Measurements from ENCODE around the gene RPA3. TPM values are rescaled to one million over a fixed set of nuclear protein-coding genes. Genes with fewer than 3 reads are reported as not detected.

RPA3 gene
- total RNA-seq, 5 donors from 2014 or later (not counting 1 experiment from before 2014, with no cell fraction given), result 24.5 to 28.5 (median 26.8) TPM

- ATAC-seq (replicated peaks in 1 of 4), result no peak
These were observed 105.9 kb downstream of the RPA3 start for GRCh38 chr7:7612519-7612918.

GRCh38 chr7:7609330-7609729 is 109.1 kb downstream of the RPA3 start:
- Mint-ChIP-seq H3K27ac (no peak overlapping the region), H3K36me3 (peaks cover 18% of the 10 kb centered on the region), H3K27me3 (no peaks in the 10 kb centered on the region), H3K4me3 (no peak overlapping the region), H3K4me1 (no peaks in the 10 kb centered on the region), H3K9me3 (no peaks in the 10 kb centered on the region)
- H3K36me3 ChIP-seq (ENCODE audit: control insufficient read depth in 2 of 2, extremely low read depth in 1 of 2, insufficient read depth in 1 of 2, low read length in 1 of 2), result peaks cover 0 to 7% of the 10 kb centered on the region in 2 donors
- H3K9me3 ChIP-seq, result no peaks in the 10 kb centered on the region
- no peak overlapping the region for H3K4me3 ChIP-seq (ENCODE audit: control insufficient read depth in 1 of 2, extremely low read depth in 1 of 2, low read length in 1 of 2)
- no peak overlapping the region for H3K27ac ChIP-seq (ENCODE audit: low read length)
- DNase-seq (no peak), ATAC-seq (replicated peaks in 1 of 4) (no peak)
- H3K4me1 ChIP-seq (ENCODE audit: control insufficient read depth in 1 of 2, extremely low read depth in 1 of 2, insufficient read depth in 2 of 2, low read length in 2 of 2), result no peaks in the 10 kb centered on the region
- no CpG with 5 or more reads among the region's 2 CpGs for WGBS (ENCODE audit: insufficient coverage)
- no peaks in the 10 kb centered on the region for H3K27me3 ChIP-seq (replicated peaks in 1 of 2; ENCODE audit: control insufficient read depth in 2 of 2, extremely low read depth in 1 of 2, insufficient read depth in 2 of 2, low read length in 1 of 2)
- CTCF ChIA-PET, result interaction anchor here (0.7 to 1.0 kb wide), 2 partner anchors 14 to 72 kb away, joined by 3 read pairs; no protein-coding TSS in a partner anchor
- POLR2A ChIA-PET, result interaction anchor here in 1 of 2 donors (0.7 kb wide), 1 partner anchor 23 kb away, joined by 3 read pairs; no protein-coding TSS in a partner anchor

More at GRCh38 chr7:7612519-7612918, 105.9 kb downstream of the RPA3 start:
- peaks cover 0 to 3% of the 10 kb centered on the region in 2 donors for H3K36me3 ChIP-seq (ENCODE audit: control insufficient read depth in 2 of 2, extremely low read depth in 1 of 2, insufficient read depth in 1 of 2, low read length in 1 of 2)
- no peak overlapping the region for H3K4me3 ChIP-seq (ENCODE audit: control insufficient read depth in 1 of 2, extremely low read depth in 1 of 2, low read length in 1 of 2)
- Mint-ChIP-seq H3K27ac (no peak overlapping the region), H3K4me3 (no peak overlapping the region), H3K9me3 (no peaks in the 10 kb centered on the region), H3K4me1 (peaks cover 2 to 9% (median 4%) of the 10 kb centered on the region in 3 donors), H3K36me3 (peaks cover 5% of the 10 kb centered on the region), H3K27me3 (no peaks in the 10 kb centered on the region)
- ChIA-PET CTCF (interaction anchor here in 1 of 2 donors (0.7 kb wide), 1 partner anchor 87 kb away, joined by 3 read pairs; no protein-coding TSS in a partner anchor), POLR2A (interaction anchor here in 1 of 2 donors (0.5 kb wide), 1 partner anchor 12 kb away, joined by 3 read pairs; no protein-coding TSS in a partner anchor)
- H3K4me1 ChIP-seq (ENCODE audit: control insufficient read depth in 1 of 2, extremely low read depth in 1 of 2, insufficient read depth in 2 of 2, low read length in 2 of 2), result peaks cover 0 to 2% of the 10 kb centered on the region in 2 experiments
- no peaks in the 10 kb centered on the region for H3K9me3 ChIP-seq
- H3K27me3 ChIP-seq (replicated peaks in 1 of 2; ENCODE audit: control insufficient read depth in 2 of 2, extremely low read depth in 1 of 2, insufficient read depth in 2 of 2, low read length in 1 of 2), result no peaks in the 10 kb centered on the region
- DNase-seq, result no peak
- WGBS (ENCODE audit: insufficient coverage), result no CpG with 5 or more reads among the region's 1 CpG
- H3K27ac ChIP-seq (ENCODE audit: low read length), result no peak overlapping the region

DNA sequence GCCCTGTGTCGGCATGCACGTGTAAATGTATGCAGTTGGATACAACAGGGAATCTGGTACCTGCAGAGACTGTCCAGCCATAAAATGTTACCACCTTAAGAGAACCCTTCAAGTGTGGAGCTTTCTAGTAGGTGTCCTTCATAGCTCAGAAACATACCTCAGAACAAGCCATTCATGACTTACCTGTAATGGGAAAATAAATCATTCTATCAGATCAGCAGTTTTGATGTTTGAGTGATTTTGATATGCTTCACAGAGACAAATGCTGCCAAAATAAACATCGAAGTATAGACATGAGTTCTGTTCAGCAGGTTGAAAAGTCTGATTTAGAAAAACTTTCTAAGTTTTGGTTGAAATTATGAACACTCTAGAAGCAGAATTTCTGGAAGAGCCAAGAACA is 111.4 kb downstream of the RPA3 start:
- peaks cover 18% of the 10 kb centered on the region for H3K36me3 Mint-ChIP-seq
- H3K27me3 Mint-ChIP-seq, result no peaks in the 10 kb centered on the region
- ChIA-PET POLR2A (no interaction called here), CTCF (no interaction called here)
- Histone ChIP-seq H3K27me3 (replicated peaks in 1 of 2; ENCODE audit: control insufficient read depth in 2 of 2, extremely low read depth in 1 of 2, insufficient read depth in 2 of 2, low read length in 1 of 2) (no peaks in the 10 kb centered on the region), H3K4me1 (ENCODE audit: control insufficient read depth in 1 of 2, extremely low read depth in 1 of 2, insufficient read depth in 2 of 2, low read length in 2 of 2) (no peaks in the 10 kb centered on the region), H3K9me3 (no peaks in the 10 kb centered on the region), H3K4me3 (ENCODE audit: control insufficient read depth in 1 of 2, extremely low read depth in 1 of 2, low read length in 1 of 2) (no peak overlapping the region), H3K27ac (ENCODE audit: low read length) (no peak overlapping the region), H3K36me3 (ENCODE audit: control insufficient read depth in 2 of 2, extremely low read depth in 1 of 2, insufficient read depth in 1 of 2, low read length in 1 of 2) (peaks cover 0 to 7% of the 10 kb centered on the region in 2 donors)
- no peak overlapping the region for H3K27ac Mint-ChIP-seq
- H3K4me3 Mint-ChIP-seq, result no peak overlapping the region
- ATAC-seq (replicated peaks in 1 of 4) (no peak), DNase-seq (no peak)
- WGBS (ENCODE audit: insufficient coverage), result 83% methylated on average over 1 of the region's 3 CpGs
- H3K4me1 Mint-ChIP-seq, result no peaks in the 10 kb centered on the region
- no peaks in the 10 kb centered on the region for H3K9me3 Mint-ChIP-seq

GRCh38 chr7:7596176-7596575 is 122.2 kb downstream of the RPA3 start:
- no CpG with 5 or more reads among the region's 5 CpGs for WGBS (ENCODE audit: insufficient coverage)
- H3K36me3 ChIP-seq (ENCODE audit: control insufficient read depth in 2 of 2, extremely low read depth in 1 of 2, insufficient read depth in 1 of 2, low read length in 1 of 2), result peaks cover 0 to 24% of the 10 kb centered on the region in 2 donors
- H3K4me3 Mint-ChIP-seq, result no peak overlapping the region
- no peaks in the 10 kb centered on the region for H3K9me3 ChIP-seq
- H3K4me1 Mint-ChIP-seq, result peaks cover 0 to 3% (median 0%) of the 10 kb centered on the region in 3 donors
- CTCF ChIA-PET, result interaction anchor here (0.9 to 2.5 kb wide), 11 partner anchors 44 to 700 kb away, joined by 3 to 12 read pairs (median 4); partner anchors contain the start of gene UMAD1 (in 1 of the 2)
- no peaks in the 10 kb centered on the region for H3K4me1 ChIP-seq (ENCODE audit: control insufficient read depth in 1 of 2, extremely low read depth in 1 of 2, insufficient read depth in 2 of 2, low read length in 2 of 2)
- ATAC-seq (replicated peaks in 1 of 4) (no peak), DNase-seq (peak in 8 of 35 experiments; percentile 0 to 26 (median 8))
- POLR2A ChIA-PET, result no interaction called here
- H3K27ac ChIP-seq (ENCODE audit: low read length), result no peak overlapping the region
- H3K27ac Mint-ChIP-seq, result no peak overlapping the region
- peaks cover 0 to 5% (median 0%) of the 10 kb centered on the region in 3 donors for H3K9me3 Mint-ChIP-seq
- H3K27me3 Mint-ChIP-seq, result no peaks in the 10 kb centered on the region
- no peaks in the 10 kb centered on the region for H3K27me3 ChIP-seq (replicated peaks in 1 of 2; ENCODE audit: control insufficient read depth in 2 of 2, extremely low read depth in 1 of 2, insufficient read depth in 2 of 2, low read length in 1 of 2)
- no peak overlapping the region for H3K4me3 ChIP-seq (ENCODE audit: control insufficient read depth in 1 of 2, extremely low read depth in 1 of 2, low read length in 1 of 2)
- peaks cover 42% of the 10 kb centered on the region for H3K36me3 Mint-ChIP-seq

GRCh38 chr7:7595451-7595850 is 123.0 kb downstream of the RPA3 start:
- Mint-ChIP-seq H3K27ac (no peak overlapping the region), H3K9me3 (no peaks in the 10 kb centered on the region), H3K4me1 (peaks cover 0 to 3% (median 0%) of the 10 kb centered on the region in 3 donors), H3K36me3 (peaks cover 42% of the 10 kb centered on the region), H3K27me3 (no peaks in the 10 kb centered on the region), H3K4me3 (no peak overlapping the region)
- ATAC-seq (replicated peaks in 1 of 4) (no peak), DNase-seq (peak in 1 of 35 experiments; percentile 56)
- H3K36me3 ChIP-seq (ENCODE audit: control insufficient read depth in 2 of 2, extremely low read depth in 1 of 2, insufficient read depth in 1 of 2, low read length in 1 of 2), result peaks cover 0 to 24% of the 10 kb centered on the region in 2 donors
- ChIA-PET CTCF (interaction anchor here (0.9 to 2.5 kb wide), 16 partner anchors 10 to 701 kb away, joined by 3 to 12 read pairs (median 3); partner anchors contain the start of gene UMAD1 (in 1 of the 2)), POLR2A (no interaction called here)
- no CpG with 5 or more reads among the region's 1 CpG for WGBS (ENCODE audit: insufficient coverage)
- H3K27ac ChIP-seq (ENCODE audit: low read length), result no peak overlapping the region
- H3K27me3 ChIP-seq (replicated peaks in 1 of 2; ENCODE audit: control insufficient read depth in 2 of 2, extremely low read depth in 1 of 2, insufficient read depth in 2 of 2, low read length in 1 of 2), result no peaks in the 10 kb centered on the region
- no peaks in the 10 kb centered on the region for H3K9me3 ChIP-seq
- no peak overlapping the region for H3K4me3 ChIP-seq (ENCODE audit: control insufficient read depth in 1 of 2, extremely low read depth in 1 of 2, low read length in 1 of 2)
- no peaks in the 10 kb centered on the region for H3K4me1 ChIP-seq (ENCODE audit: control insufficient read depth in 1 of 2, extremely low read depth in 1 of 2, insufficient read depth in 2 of 2, low read length in 2 of 2)

Other genes with a start within 250 kb of the RPA3 start
- gene COL28A1, start 182.7 kb downstream of the RPA3 start, total RNA-seq, result under 1 TPM in 4 of 5 donors, not detected in 1; 0.09 to 0.23 (median 0.19) TPM
- 10 to 100 TPM; 26.2 to 33.4 (median 28.0) TPM for gene MIOS, start 151.7 kb downstream of the RPA3 start, total RNA-seq
- gene UMAD1, start 77.9 kb downstream of the RPA3 start, total RNA-seq, result 10 to 100 TPM; 13.8 to 19.8 (median 16.6) TPM

Measured in T-cell (primary cell).